ENCODE measurements around the gene EMILIN2.

EMILIN2 gene

GRCh38 chr18:2920546-2921343 lies 73.9 kb downstream of the EMILIN2 start:
- Histone ChIP-seq H3K9me3 (ENCODE audit: control insufficient read depth, insufficient read depth, low read length) (no peaks in the 10 kb centered on the region), H3K4me2 (ENCODE audit: low read length) (no peak overlapping the region), H3K36me3 (ENCODE audit: control insufficient read depth, low read length) (peaks cover 37% of the 10 kb centered on the region), H3K27ac (ENCODE audit: low read depth, low read length) (no peak overlapping the region), H3K27me3 (ENCODE audit: control insufficient read depth, low read length) (no peaks in the 10 kb centered on the region), H3K4me3 (ENCODE audit: low read length) (no peak overlapping the region), H3K79me2 (ENCODE audit: control insufficient read depth, low read length) (no peaks in the 10 kb centered on the region), H4K20me1 (ENCODE audit: control insufficient read depth, insufficient read depth, low read depth, low read length) (no peaks in the 10 kb centered on the region), H3K4me1 (ENCODE audit: control insufficient read depth, low read length) (peaks cover 37% of the 10 kb centered on the region), H3K9me2 (replicated peaks; ENCODE audit: control insufficient read depth, low read length) (no peaks in the 10 kb centered on the region), H3F3A (ENCODE audit: control insufficient read depth, insufficient read depth) (peaks cover 9% of the 10 kb centered on the region; the same call in 1 of the 2 replicates)
- TF ChIP-seq EZH2phosphoT487 (IDR thresholded peaks at IDR 0.05; ENCODE audit: borderline replicate concordance, low read length) = no peak
- no peak for TF ChIP-seq CTCF (IDR thresholded peaks at IDR 0.05; ENCODE audit: low read depth, low read length, poor library complexity, severe bottlenecking)

- Histone ChIP-seq H3K4me2 (ENCODE audit: low read length) (no peak overlapping the region), H3K36me3 (ENCODE audit: control insufficient read depth, low read length) (peaks cover 40% of the 10 kb centered on the region), H3K9me2 (replicated peaks; ENCODE audit: control insufficient read depth, low read length) (no peaks in the 10 kb centered on the region), H3F3A (ENCODE audit: control insufficient read depth, insufficient read depth) (peaks cover 9% of the 10 kb centered on the region; the same call in 1 of the 2 replicates), H3K4me3 (ENCODE audit: low read length) (no peak overlapping the region), H3K27me3 (ENCODE audit: control insufficient read depth, low read length) (no peaks in the 10 kb centered on the region), H3K79me2 (ENCODE audit: control insufficient read depth, low read length) (no peaks in the 10 kb centered on the region), H3K27ac (ENCODE audit: low read depth, low read length) (no peak overlapping the region), H3K9me3 (ENCODE audit: control insufficient read depth, insufficient read depth, low read length) (no peaks in the 10 kb centered on the region), H3K4me1 (ENCODE audit: control insufficient read depth, low read length) (peaks cover 30% of the 10 kb centered on the region), H4K20me1 (ENCODE audit: control insufficient read depth, insufficient read depth, low read depth, low read length) (no peaks in the 10 kb centered on the region)
- TF ChIP-seq EZH2phosphoT487 (IDR thresholded peaks at IDR 0.05; ENCODE audit: borderline replicate concordance, low read length) = no peak
- TF ChIP-seq CTCF (IDR thresholded peaks at IDR 0.05; ENCODE audit: low read depth, low read length, poor library complexity, severe bottlenecking) = no peak
Measured at GRCh38 chr18:2921778-2922177, 75.0 kb downstream of the EMILIN2 start.

GRCh38 chr18:2923464-2923863 lies 76.7 kb downstream of the EMILIN2 start:
- TF ChIP-seq EZH2phosphoT487 (IDR thresholded peaks at IDR 0.05; ENCODE audit: borderline replicate concordance, low read length) = no peak
- no peak for TF ChIP-seq CTCF (IDR thresholded peaks at IDR 0.05; ENCODE audit: low read depth, low read length, poor library complexity, severe bottlenecking)
- H3K36me3 ChIP-seq (ENCODE audit: control insufficient read depth, low read length) = peaks cover 42% of the 10 kb centered on the region

More at GRCh38 chr18:2923464-2923863, 76.7 kb downstream of the EMILIN2 start:
- Histone ChIP-seq H3F3A (ENCODE audit: control insufficient read depth, insufficient read depth) (no peaks in the 10 kb centered on the region), H3K9me3 (ENCODE audit: control insufficient read depth, insufficient read depth, low read length) (no peaks in the 10 kb centered on the region), H3K9me2 (replicated peaks; ENCODE audit: control insufficient read depth, low read length) (no peaks in the 10 kb centered on the region), H4K20me1 (ENCODE audit: control insufficient read depth, insufficient read depth, low read depth, low read length) (no peaks in the 10 kb centered on the region), H3K27ac (ENCODE audit: low read depth, low read length) (no peak overlapping the region), H3K4me1 (ENCODE audit: control insufficient read depth, low read length) (peaks cover 20% of the 10 kb centered on the region), H3K4me3 (ENCODE audit: low read length) (no peak overlapping the region), H3K79me2 (ENCODE audit: control insufficient read depth, low read length) (no peaks in the 10 kb centered on the region), H3K27me3 (ENCODE audit: control insufficient read depth, low read length) (no peaks in the 10 kb centered on the region), H3K4me2 (ENCODE audit: low read length) (no peak overlapping the region)
